H9 (cell line): ENCODE measurements around the gene ZNF236. TPM values are rescaled to one million over a fixed set of nuclear protein-coding genes. Genes with fewer than 3 reads are reported as not detected.
"Not testable (repeated sequence)": the region's sequence is repeated elsewhere in the genome, so short reads cannot be mapped to it uniquely, and the experiment has no call there.

Experiments
- DNase-seq: peaks from one replicate; pipeline ENCODE4 v3.0.0-alpha.2; 2017
- H2AFZ ChIP-seq: one replicate; pipeline ENCODE4 v1.6.1; 2013; ENCODE audit warnings: mild to moderate bottlenecking, low read length, control low read depth, moderate library complexity
- H2AK5ac ChIP-seq: 2 replicates; pipeline ENCODE4 v1.6.1; 2013; ENCODE audit warnings: low read length, control low read depth, mixed read lengths; ENCODE audit not compliant: insufficient read length
- H2BK120ac ChIP-seq: one replicate; pipeline ENCODE4 v1.6.1; 2013; ENCODE audit warnings: low read depth, mild to moderate bottlenecking, low read length, control low read depth, inconsistent platforms; ENCODE audit not compliant: poor library complexity, severe bottlenecking
- H2BK12ac ChIP-seq: 2 replicates; pipeline ENCODE4 v1.6.1; 2013; ENCODE audit warnings: low read length, control low read depth, mixed read lengths, low read depth; ENCODE audit not compliant: insufficient read length
- H2BK15ac ChIP-seq: 2 replicates; pipeline ENCODE4 v1.6.1; 2013; ENCODE audit warnings: low read depth, low read length, control low read depth
- H2BK20ac ChIP-seq: one replicate; pipeline ENCODE4 v1.6.1; 2013; ENCODE audit warnings: low read depth, mild to moderate bottlenecking, low read length, control low read depth, inconsistent platforms; ENCODE audit not compliant: poor library complexity, severe bottlenecking
- H2BK5ac ChIP-seq: 2 replicates; pipeline ENCODE4 v1.6.1; 2013; ENCODE audit warnings: low read length, control low read depth, mixed read lengths; ENCODE audit not compliant: insufficient read length
- H3K14ac ChIP-seq: 2 replicates; pipeline ENCODE4 v1.6.1; 2013; ENCODE audit warnings: low read length, control low read depth; ENCODE audit not compliant: insufficient read depth
- H3K18ac ChIP-seq: 2 replicates; pipeline ENCODE4 v1.6.1; 2013; ENCODE audit warnings: low read depth, mild to moderate bottlenecking, mixed read lengths, low read length, control low read depth; ENCODE audit not compliant: insufficient read length
- H3K23ac ChIP-seq: 2 replicates; pipeline ENCODE4 v1.6.1; 2013; ENCODE audit warnings: low read length, control low read depth, mixed read lengths, low read depth; ENCODE audit not compliant: insufficient read length
- H3K23me2 ChIP-seq: 2 replicates; pipeline ENCODE4 v1.6.1; 2013; ENCODE audit warnings: low read depth, mild to moderate bottlenecking, mixed read lengths, low read length, control low read depth; ENCODE audit not compliant: insufficient read length, poor library complexity, severe bottlenecking
- H3K27ac ChIP-seq: 2 replicates; pipeline ENCODE4 v1.5.1; 2013; ENCODE audit warnings: low read length, control low read depth, mixed read lengths, low read depth; ENCODE audit not compliant: insufficient read length
- H3K27me3 ChIP-seq: 2 replicates; pipeline ENCODE4 v1.6.1; 2013; ENCODE audit warnings: low read length, control low read depth, inconsistent platforms; ENCODE audit not compliant: insufficient read depth
- H3K4ac ChIP-seq: 2 replicates; pipeline ENCODE4 v1.6.1; 2013; ENCODE audit warnings: low read depth, mild to moderate bottlenecking, control low read depth, inconsistent platforms, low read length, moderate library complexity
- H3K4me1 ChIP-seq: 2 replicates; pipeline ENCODE4 v1.6.1; 2013; ENCODE audit warnings: low read length, control low read depth, inconsistent platforms; ENCODE audit not compliant: insufficient read depth
- H3K4me2 ChIP-seq: 2 replicates; pipeline ENCODE4 v1.6.1; 2013; ENCODE audit warnings: low read length, control low read depth, mixed read lengths; ENCODE audit not compliant: insufficient read length, insufficient read depth
- H3K56ac ChIP-seq: 2 replicates; pipeline ENCODE4 v1.6.1; 2013; ENCODE audit warnings: low read depth, mild to moderate bottlenecking, mixed read lengths, low read length, control low read depth; ENCODE audit not compliant: insufficient read length
- H3K79me1 ChIP-seq: 2 replicates; pipeline ENCODE4 v1.6.1; 2013; ENCODE audit warnings: low read depth, mild to moderate bottlenecking, moderate library complexity, low read length, control low read depth, inconsistent platforms; ENCODE audit not compliant: insufficient read depth, poor library complexity, severe bottlenecking
- H3K79me2 ChIP-seq: 2 replicates; pipeline ENCODE4 v1.6.1; 2013; ENCODE audit warnings: low read length, control low read depth, inconsistent platforms; ENCODE audit not compliant: insufficient read depth
- H3K9ac ChIP-seq: 2 replicates; pipeline ENCODE4 v1.6.1; 2013; ENCODE audit warnings: low read length, control low read depth, mixed read lengths; ENCODE audit not compliant: insufficient read length; ENCODE audit errors: extremely low read depth
- H3K9me3 ChIP-seq: one replicate; pipeline ENCODE4 v1.6.1; 2013; ENCODE audit warnings: low read depth, low read length, inconsistent platforms; ENCODE audit not compliant: control insufficient read depth
- H3T11ph ChIP-seq: one replicate; pipeline ENCODE4 v1.6.1; 2013; ENCODE audit warnings: mild to moderate bottlenecking, low read length, control low read depth, inconsistent platforms
- H4K20me1 ChIP-seq: one replicate; pipeline ENCODE4 v1.6.1; 2013; ENCODE audit not compliant: control insufficient read depth, insufficient read length, insufficient read depth
- H4K5ac ChIP-seq: 2 replicates; pipeline ENCODE4 v1.6.1; 2013; ENCODE audit warnings: low read depth, mild to moderate bottlenecking, mixed read lengths, low read length, control low read depth; ENCODE audit not compliant: insufficient read length
- H4K8ac ChIP-seq: replicated peaks from 2 replicates; pipeline ENCODE4 v1.6.1; 2013; ENCODE audit warnings: low read length, control low read depth, mixed read lengths, low read depth; ENCODE audit not compliant: insufficient read length
- H4K91ac ChIP-seq: 2 replicates; pipeline ENCODE4 v1.6.1; 2013; ENCODE audit warnings: low read depth, mild to moderate bottlenecking, moderate library complexity, mixed read lengths, low read length, control low read depth; ENCODE audit not compliant: insufficient read length
- H3K27ac Mint-ChIP-seq, 3 experiments: 2 replicates in 2 of 3; 3 replicates in 1 of 3; pipeline ENCODE4 v1.8.0; 2020 to 2021; ENCODE audit warnings: mixed read lengths in 3 of 3, mild to moderate bottlenecking in 1 of 3, moderate library complexity in 1 of 3
- H3K27me3 Mint-ChIP-seq: 2 replicates; pipeline ENCODE4 v1.8.0; 2021; ENCODE audit warnings: low read depth, mild to moderate bottlenecking, moderate library complexity, mixed read lengths
- H3K36me3 Mint-ChIP-seq, 3 experiments: 2 replicates in 2 of 3; 3 replicates in 1 of 3; pipeline ENCODE4 v1.8.0; 2020 to 2021; ENCODE audit warnings: low read depth in 3 of 3, mixed read lengths in 3 of 3; ENCODE audit not compliant: insufficient read depth in 1 of 3
- H3K4me1 Mint-ChIP-seq, 2 experiments: 2 replicates each; pipeline ENCODE4 v1.8.0; 2020; ENCODE audit warnings: mixed read lengths in 2 of 2
- H3K4me3 Mint-ChIP-seq, 2 experiments: 2 replicates in 1 of 2; 3 replicates in 1 of 2; pipeline ENCODE4 v1.8.0; 2020 to 2021; ENCODE audit warnings: mild to moderate bottlenecking in 2 of 2, mixed read lengths in 2 of 2, moderate library complexity in 1 of 2
- H3K9me3 Mint-ChIP-seq, 2 experiments: 2 replicates in 1 of 2; 3 replicates in 1 of 2; pipeline ENCODE4 v1.8.0; 2020; ENCODE audit warnings: mild to moderate bottlenecking in 2 of 2, mixed read lengths in 2 of 2, moderate library complexity in 1 of 2
- CTCF ChIP-seq: fragments of 200-600 bp; sonication (generic); conservative IDR thresholded peaks from 3 replicates; pipeline ENCODE4 v1.8.0; 2021; ENCODE audit warnings: antibody characterized with exemption, mild to moderate bottlenecking
- WGBS: extraction: QIAGEN DNeasy Blood & Tissue Kit; methylation state at CpG from one replicate; pipeline ENCODE4 v1.1.7; 2013; ENCODE audit warnings: missing lambda C conversion rate, low lambda C conversion rate, mixed read lengths; ENCODE audit not compliant: insufficient read length; ENCODE audit errors: extremely low coverage; 5-methylcytosine and 5-hydroxymethylcytosine counted together
- total RNA-seq: library from RNA; stranded (reverse); gene quantifications from 2 replicates; pipeline ENCODE4 v1.2.1, GENCODE V29; 2021

ZNF236 gene
- total RNA-seq, 1 experiment from 2014 or later = 16.0 TPM

- Histone ChIP-seq H2BK5ac (no peak overlapping the region), H3K56ac (no peak overlapping the region), H3K18ac (no peak overlapping the region), H2AFZ (no peak overlapping the region), H3K27me3 (no peaks in the 10 kb centered on the region), H3K79me1 (no peaks in the 10 kb centered on the region), H3K23ac (no peak overlapping the region), H3K23me2 (no peaks in the 10 kb centered on the region), H4K20me1 (no peaks in the 10 kb centered on the region), H4K5ac (no peak overlapping the region), H2BK15ac (no peak overlapping the region), H3T11ph (no peak overlapping the region), H2BK120ac (no peak overlapping the region), H4K8ac (no peak overlapping the region), H3K79me2 (no peaks in the 10 kb centered on the region), H2BK20ac (no peak overlapping the region), H3K9me3 (peaks cover 10% of the 10 kb centered on the region), H3K4me2 (no peak overlapping the region), H3K27ac (no peak overlapping the region), H3K9ac (no peak overlapping the region), H2BK12ac (no peak overlapping the region), H3K14ac (no peak overlapping the region), H4K91ac (no peak overlapping the region), H3K4me1 (peaks cover 5% of the 10 kb centered on the region; the same call in 1 of the 2 replicates), H3K4ac (no peak overlapping the region), H2AK5ac (no peak overlapping the region)
- H3K9me3 Mint-ChIP-seq = peaks cover 0 to 2% of the 10 kb centered on the region in 2 experiments; a peak in 2 of 5 replicates
- H3K4me3 Mint-ChIP-seq = no peak overlapping the region
- WGBS = no CpG with 5 or more reads among the region's 2 CpGs
- no peak for DNase-seq
- H3K27ac Mint-ChIP-seq = no peak overlapping the region
- TF ChIP-seq CTCF = no peak
- peaks cover 6 to 9% of the 10 kb centered on the region in 2 experiments for H3K4me1 Mint-ChIP-seq
- H3K27me3 Mint-ChIP-seq = no peaks in the 10 kb centered on the region
- H3K36me3 Mint-ChIP-seq = peaks cover 31 to 43% (median 42%) of the 10 kb centered on the region in 3 experiments
Measured at GRCh38 chr18:76963936-76964335, 141.6 kb downstream of the ZNF236 start.

- peak; percentile 52 for DNase-seq
- H3K4me1 Mint-ChIP-seq = peaks cover 11 to 16% of the 10 kb centered on the region in 2 experiments
Measured at GRCh38 chr18:76965555-76966151, 143.3 kb downstream of the ZNF236 start.

More at GRCh38 chr18:76965555-76966151, 143.3 kb downstream of the ZNF236 start:
- H3K18ac ChIP-seq, H3K4ac ChIP-seq, H3T11ph ChIP-seq, H3K79me2 ChIP-seq, H3K23me2 ChIP-seq, H2AK5ac ChIP-seq, H3K27me3 ChIP-seq, H3K9me3 ChIP-seq, H3K4me2 ChIP-seq, H4K20me1 ChIP-seq, H2BK5ac ChIP-seq, H4K91ac ChIP-seq, H2AFZ ChIP-seq, H2BK120ac ChIP-seq, H2BK20ac ChIP-seq, H3K4me3 Mint-ChIP-seq, H4K8ac ChIP-seq, H3K27me3 Mint-ChIP-seq, H4K5ac ChIP-seq, H3K14ac ChIP-seq, H3K23ac ChIP-seq, H3K27ac ChIP-seq, H3K4me1 ChIP-seq, H3K79me1 ChIP-seq, H2BK12ac ChIP-seq, H3K9me3 Mint-ChIP-seq, H3K9ac ChIP-seq, H2BK15ac ChIP-seq, H3K56ac ChIP-seq: not testable (repeated sequence)
- WGBS = no CpG with 5 or more reads among the region's 11 CpGs
- peaks cover 26 to 32% (median 30%) of the 10 kb centered on the region in 3 experiments for H3K36me3 Mint-ChIP-seq
- peak overlapping the region in 1 of 3 experiments; percentile 80; a peak in 1 of 7 replicates for H3K27ac Mint-ChIP-seq
